Suprapubic skin (tissue), 4 donors: Measurements from ENCODE around the gene P4HB. TPM values are rescaled to one million over a fixed set of nuclear protein-coding genes. Genes with fewer than 3 reads are reported as not detected.

Source experiments
- DNase-seq, 2 donors: peaks; one replicate each; pipeline ENCODE4 v3.0.0-alpha.2; 2019; ENCODE audit warnings: low spot score in 2 of 2
- H3K27ac ChIP-seq: fragments of 200-600 bp; sonication (generic); one replicate; pipeline ENCODE4 v1.5.1; 2019
- H3K27me3 ChIP-seq: fragments of 200-600 bp; sonication (generic); one replicate; pipeline ENCODE4 v1.5.1; 2019
- H3K36me3 ChIP-seq: fragments of 200-600 bp; sonication (generic); one replicate; pipeline ENCODE4 v1.5.1; 2019
- H3K4me1 ChIP-seq: fragments of 200-600 bp; sonication (generic); one replicate; pipeline ENCODE4 v1.5.1; 2019
- H3K4me3 ChIP-seq: fragments of 200-600 bp; sonication (generic); one replicate; pipeline ENCODE4 v1.5.1; 2019; ENCODE audit warnings: mild to moderate bottlenecking
- H3K9me3 ChIP-seq: fragments of 200-600 bp; sonication (generic); one replicate; pipeline ENCODE4 v1.5.1; 2019
- CTCF ChIP-seq, 2 donors: fragments of 200-600 bp in 1 of 2; fragments of 450-650 bp in 1 of 2; sonication (generic) in 1 of 2; IDR thresholded peaks; one replicate each; pipeline ENCODE4 v1.5.1; 2016 to 2019; ENCODE audit warnings: antibody characterized with exemption in 2 of 2, mild to moderate bottlenecking in 1 of 2, moderate library complexity in 1 of 2
- EP300 ChIP-seq: sonication (generic); formaldehyde crosslinking; IDR thresholded peaks from one replicate; pipeline ENCODE4 v1.6.1; 2017; ENCODE audit warnings: antibody characterized with exemption
- POLR2A ChIP-seq, 2 donors: fragments of 450-650 bp; IDR thresholded peaks; one replicate each; pipeline ENCODE4 v1.6.1; 2017; ENCODE audit warnings: antibody characterized with exemption in 2 of 2, mild to moderate bottlenecking in 2 of 2, moderate library complexity in 2 of 2
- POLR2AphosphoS5 ChIP-seq, 3 donors: sonication (generic); formaldehyde crosslinking; IDR thresholded peaks; one replicate each; pipeline ENCODE4 v1.6.1; 2017; ENCODE audit warnings: antibody characterized with exemption in 3 of 3
- WGBS: methylation state at CpG from one replicate; pipeline ENCODE4 v1.1.5; 2018; 5-methylcytosine and 5-hydroxymethylcytosine counted together
- total RNA-seq, 4 donors: library from RNA; depleted of rRNA; stranded (reverse); fragments of >200 nt; gene quantifications; one replicate each; pipeline ENCODE4 v1.1.0, GENCODE V29; 2016

Gene P4HB
- total RNA-seq, 4 donors from 2014 or later = 521 to 1,041 (median 898) TPM

- Histone ChIP-seq H3K4me3 (no peak overlapping the region), H3K9me3 (no peaks in the 10 kb centered on the region), H3K4me1 (peaks cover 41% of the 10 kb centered on the region), H3K27ac (no peak overlapping the region), H3K27me3 (no peaks in the 10 kb centered on the region), H3K36me3 (peaks cover 60% of the 10 kb centered on the region)
- 93% methylated on average over 28 of the region's 30 CpGs for WGBS
- TF ChIP-seq POLR2A (IDR thresholded peaks at IDR 0.05) (no peak), POLR2AphosphoS5 (IDR thresholded peaks at IDR 0.05) (no peak), CTCF (IDR thresholded peaks at IDR 0.05) (no peak), EP300 (no peak)
- DNase-seq = no peak
Observed at GRCh38 chr17:81843713-81844326, 16.5 kb downstream of the P4HB start.

DNA sequence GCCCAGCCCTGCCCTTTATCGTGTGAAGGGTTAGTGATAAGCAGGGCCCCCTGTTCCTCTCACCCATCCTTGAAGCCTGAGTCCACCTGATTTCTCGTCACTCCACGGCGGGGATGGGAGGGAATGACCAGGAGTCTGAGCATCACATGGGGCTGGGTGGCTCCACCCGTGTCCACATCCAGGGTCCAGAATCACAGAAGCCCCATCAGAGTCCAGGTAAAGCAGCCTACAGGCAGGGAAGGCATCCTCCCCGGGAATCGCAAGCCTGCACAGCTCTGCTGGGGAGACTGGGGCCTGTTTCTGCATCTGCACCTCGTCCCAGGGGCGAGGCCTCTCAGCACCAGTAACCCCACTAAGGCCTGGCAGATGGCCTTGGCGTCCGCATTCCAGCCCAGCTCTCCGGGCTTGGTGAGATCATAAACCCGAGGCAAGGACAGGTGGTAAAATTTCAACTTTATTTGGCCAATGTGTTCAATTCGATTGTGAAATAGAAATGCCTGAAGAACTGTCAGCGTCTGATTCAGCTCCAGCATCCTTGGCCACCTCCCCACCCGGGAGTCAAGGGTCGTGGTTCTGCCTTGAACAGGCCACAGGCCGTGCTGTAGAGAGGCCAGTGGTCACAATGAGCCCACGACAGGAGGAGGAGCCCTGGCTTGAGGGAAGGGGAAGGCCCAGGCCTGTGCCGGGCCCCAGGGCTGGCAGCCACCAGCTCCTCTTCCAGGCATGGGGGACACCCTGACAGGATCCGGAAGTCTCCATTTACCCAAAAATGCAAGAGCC, 17.4 kb downstream of the P4HB start:
- Histone ChIP-seq H3K36me3 (peaks cover 52% of the 10 kb centered on the region), H3K4me3 (no peak overlapping the region), H3K9me3 (no peaks in the 10 kb centered on the region), H3K27ac (peak overlapping the region; percentile 92), H3K27me3 (no peaks in the 10 kb centered on the region), H3K4me1 (peaks cover 44% of the 10 kb centered on the region)
- no peak for TF ChIP-seq POLR2A (IDR thresholded peaks at IDR 0.05)
- no peak for TF ChIP-seq EP300
- no peak for TF ChIP-seq POLR2AphosphoS5 (IDR thresholded peaks at IDR 0.05)
- no peak for TF ChIP-seq CTCF (IDR thresholded peaks at IDR 0.05)
- DNase-seq = no peak
- WGBS = 53% methylated on average over 21 of the region's 21 CpGs

DNA sequence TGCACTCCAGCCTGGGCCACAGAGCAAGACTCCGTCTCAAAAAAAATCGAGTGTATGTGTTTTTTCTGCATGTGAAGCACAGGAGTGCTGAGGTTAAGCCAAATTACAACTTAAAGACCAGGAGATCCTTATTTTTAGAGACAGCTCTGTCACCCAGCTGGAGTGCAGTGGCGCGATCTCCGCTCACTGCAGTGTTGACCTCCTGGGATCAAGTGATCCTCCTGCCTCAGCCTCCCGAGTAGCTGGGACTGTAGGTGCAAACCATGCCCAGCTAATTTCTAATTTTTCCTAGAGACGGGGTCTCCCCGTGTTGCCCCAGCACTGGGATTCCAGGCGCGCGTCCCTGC, 18.0 kb downstream of the P4HB start:
- WGBS = 88% methylated on average over 11 of the region's 11 CpGs
- no peak for DNase-seq
- Histone ChIP-seq H3K9me3 (no peaks in the 10 kb centered on the region), H3K27ac (peak overlapping the region; percentile 92), H3K36me3 (peaks cover 46% of the 10 kb centered on the region), H3K27me3 (no peaks in the 10 kb centered on the region), H3K4me3 (no peak overlapping the region), H3K4me1 (peaks cover 44% of the 10 kb centered on the region)
- no peak for TF ChIP-seq CTCF (IDR thresholded peaks at IDR 0.05)

GRCh38 chr17:81841866-81842265, 18.5 kb downstream of the P4HB start:
- Histone ChIP-seq H3K27ac (peak overlapping the region; percentile 92), H3K4me1 (peaks cover 44% of the 10 kb centered on the region), H3K27me3 (no peaks in the 10 kb centered on the region), H3K4me3 (peak overlapping the region; percentile 15), H3K9me3 (no peaks in the 10 kb centered on the region), H3K36me3 (peaks cover 41% of the 10 kb centered on the region)
- 71% methylated on average over 8 of the region's 15 CpGs for WGBS
- TF ChIP-seq CTCF (IDR thresholded peaks at IDR 0.05) = no peak
- no peak for TF ChIP-seq EP300
- no peak for TF ChIP-seq POLR2A (IDR thresholded peaks at IDR 0.05)
- TF ChIP-seq POLR2AphosphoS5 (IDR thresholded peaks at IDR 0.05) = no peak
- DNase-seq = no peak
